PC-9 (cell line): Measurements from ENCODE around the gene JMJD8. TPM values are rescaled to one million over a fixed set of nuclear protein-coding genes. Genes with fewer than 3 reads are reported as not detected.

Source experiments
- BruUV-seq: library from RNA; stranded (reverse); fragments of 400-500 nt; replicated peaks from 2 replicates; lab custom pipeline; 2021; lab: Mats Ljungman, UMichigan
- CTCF ChIA-PET: fragments of 300-600 bp; sonication (Branson Sonifier 250); formaldehyde crosslinking; loops from one replicate; lab custom pipeline; 2022; ENCODE audit warnings: antibody characterized with exemption; lab: Charles Lee
- POLR2A ChIA-PET: fragments of 300-600 bp; sonication (Branson Sonifier 250); formaldehyde crosslinking; loops from one replicate; lab custom pipeline; 2022; ENCODE audit warnings: antibody characterized with exemption; ENCODE audit not compliant: unreplicated experiment; lab: Charles Lee
- DNase-seq, 2 experiments: peaks; one replicate each; pipeline versions ENCODE4 v3.0.0 to v3.0.0-alpha.2; 2015 to 2022; ENCODE audit warnings: mixed read lengths in 1 of 2
- H2AFZ ChIP-seq: fragments of 200-600 bp; sonication (generic); 2 replicates; pipeline ENCODE4 v1.8.1; 2017; ENCODE audit warnings: antibody characterized with exemption
- H3F3A ChIP-seq: fragments of 200-600 bp; sonication (generic); 2 replicates; pipeline ENCODE4 v1.8.1; 2017; ENCODE audit warnings: antibody characterized with exemption, mild to moderate bottlenecking, low read depth; ENCODE audit not compliant: insufficient read depth
- H3K27ac ChIP-seq: fragments of 200-600 bp; sonication (generic); 2 replicates; pipeline ENCODE4 v1.6.1; 2016; ENCODE audit warnings: mixed run types
- H3K27me3 ChIP-seq: fragments of 200-600 bp; sonication (generic); 2 replicates; pipeline ENCODE4 v1.6.1; 2016; ENCODE audit warnings: low read depth, mixed run types; ENCODE audit not compliant: insufficient read depth
- H3K36me3 ChIP-seq: fragments of 200-600 bp; sonication (generic); 2 replicates; pipeline ENCODE4 v1.6.1; 2016; ENCODE audit warnings: low read depth, mixed run types
- H3K4me1 ChIP-seq: fragments of 200-600 bp; sonication (generic); replicated peaks from 2 replicates; pipeline ENCODE4 v1.6.1; 2016; ENCODE audit warnings: mixed run types; ENCODE audit not compliant: insufficient read depth
- H3K4me2 ChIP-seq: fragments of 200-600 bp; sonication (generic); 2 replicates; pipeline ENCODE4 v1.6.1; 2017; ENCODE audit warnings: mixed run types
- H3K4me3 ChIP-seq: fragments of 200-600 bp; sonication (generic); 2 replicates; pipeline ENCODE4 v1.6.1; 2016; ENCODE audit warnings: mixed run types
- H3K79me2 ChIP-seq: fragments of 200-600 bp; sonication (generic); 2 replicates; pipeline ENCODE4 v1.6.1; 2017; ENCODE audit warnings: low read depth, mixed run types
- H3K9me2 ChIP-seq: fragments of 200-600 bp; sonication (generic); 2 replicates; pipeline ENCODE4 v1.8.1; 2017; ENCODE audit warnings: mild to moderate bottlenecking; ENCODE audit not compliant: insufficient read depth
- H3K9me3 ChIP-seq: fragments of 200-600 bp; sonication (generic); 2 replicates; pipeline ENCODE4 v1.8.1; 2016; ENCODE audit warnings: low read depth; ENCODE audit not compliant: insufficient read depth
- H4K20me1 ChIP-seq: fragments of 200-600 bp; sonication (generic); 2 replicates; pipeline ENCODE4 v1.8.1; 2017; ENCODE audit not compliant: insufficient read depth
- CTCF ChIP-seq: fragments of 200-600 bp; sonication (generic); conservative IDR thresholded peaks from 2 replicates; pipeline ENCODE4 v1.6.1; 2017; ENCODE audit warnings: mixed run types, antibody characterized with exemption, mild to moderate bottlenecking, moderate library complexity
- EZH2 ChIP-seq: fragments of 200-600 bp; sonication (generic); IDR thresholded peaks from 2 replicates; pipeline ENCODE4 v1.8.0; 2017; ENCODE audit warnings: antibody characterized with exemption, low read depth
- intact Hi-C: fragments of 100-400 bp; cut with micrococcal nuclease; formaldehyde crosslinking; loops from one replicate; pipeline ENCODE4 v1.10.0; 2022; ENCODE audit not compliant: unreplicated experiment
- total RNA-seq: library from RNA; stranded (reverse); gene quantifications from 2 replicates; pipeline ENCODE4 v1.2.3, GENCODE V29; 2021

The JMJD8 gene
- total RNA-seq, 1 experiment from 2014 or later = 57.4 TPM

GRCh38 chr16:633336-634050 lies 50.6 kb downstream of the JMJD8 start:
- no peak overlapping the region for H3K27ac ChIP-seq
- peaks cover 17% of the 10 kb centered on the region; the same call in 1 of the 2 replicates for H3K4me1 ChIP-seq
- no peak overlapping the region for H2AFZ ChIP-seq
- H3K79me2 ChIP-seq = peaks cover 19% of the 10 kb centered on the region
- no peaks in the 10 kb centered on the region for H3K9me3 ChIP-seq
- no peak overlapping the region for H3K4me2 ChIP-seq
- no TSS peak for BruUV-seq
- DNase-seq = no peak
- H3K27me3 ChIP-seq = no peaks in the 10 kb centered on the region
- ChIA-PET POLR2A (no interaction called here), CTCF (no interaction called here)
- 0 out of 2 replicates have a peak, but pooled peaks cover 6% of the 10 kb centered on the region for H4K20me1 ChIP-seq
- H3F3A ChIP-seq = peaks cover 6% of the 10 kb centered on the region; the same call in 1 of the 2 replicates
- H3K4me3 ChIP-seq = no peak overlapping the region
- H3K9me2 ChIP-seq = no peaks in the 10 kb centered on the region
- H3K36me3 ChIP-seq = no peaks in the 10 kb centered on the region
- TF ChIP-seq EZH2 = no peak
- TF ChIP-seq CTCF = no peak
- intact Hi-C loops = no loop called here

- no peaks in the 10 kb centered on the region for H3K9me2 ChIP-seq
- H3K27ac ChIP-seq = no peak overlapping the region
- H3K9me3 ChIP-seq = no peaks in the 10 kb centered on the region
- H3K27me3 ChIP-seq = no peaks in the 10 kb centered on the region
- intact Hi-C loops = no loop called here
- peaks cover 19% of the 10 kb centered on the region for H3K79me2 ChIP-seq
- H4K20me1 ChIP-seq = 0 out of 2 replicates have a peak, but pooled peaks cover 6% of the 10 kb centered on the region
- peaks cover 14% of the 10 kb centered on the region; the same call in 1 of the 2 replicates for H3F3A ChIP-seq
- TF ChIP-seq CTCF (no peak), EZH2 (no peak)
- no peak overlapping the region for H3K4me3 ChIP-seq
- H3K4me1 ChIP-seq = peaks cover 18% of the 10 kb centered on the region
- POLR2A ChIA-PET = no interaction called here
- no peaks in the 10 kb centered on the region for H3K36me3 ChIP-seq
- CTCF ChIA-PET = no interaction called here
- no peak for DNase-seq
- BruUV-seq = no TSS peak
- no peak overlapping the region for H3K4me2 ChIP-seq
- H2AFZ ChIP-seq = no peak overlapping the region
Measured at GRCh38 chr16:632486-633335, 51.4 kb downstream of the JMJD8 start.

GRCh38 chr16:631808-632358 lies 52.3 kb downstream of the JMJD8 start:
- intact Hi-C loops = no loop called here
- Histone ChIP-seq H3K4me3 (no peak overlapping the region), H4K20me1 (0 out of 2 replicates have a peak, but pooled peaks cover 12% of the 10 kb centered on the region), H3K27me3 (no peaks in the 10 kb centered on the region), H3K9me2 (no peaks in the 10 kb centered on the region), H3K36me3 (no peaks in the 10 kb centered on the region), H3K4me1 (peaks cover 24% of the 10 kb centered on the region), H3K4me2 (no peak overlapping the region), H3K79me2 (peaks cover 19% of the 10 kb centered on the region), H3F3A (peaks cover 22% of the 10 kb centered on the region; the same call in 1 of the 2 replicates), H3K9me3 (no peaks in the 10 kb centered on the region), H2AFZ (no peak overlapping the region), H3K27ac (no peak overlapping the region)
- ChIA-PET POLR2A (no interaction called here), CTCF (interaction anchor here (0.7 kb wide), 1 partner anchor 38 kb away, joined by 3 read pairs; no protein-coding TSS in a partner anchor)
- no TSS peak for BruUV-seq
- TF ChIP-seq EZH2 (no peak), CTCF (no peak)
- no peak for DNase-seq
